ENCODE data around the gene KRTAP4-7. TPM values are rescaled to one million over a fixed set of nuclear protein-coding genes. Genes with fewer than 3 reads are reported as not detected.
A peak's percentile ranks its signal among the peaks of the same experiment; 100 is the strongest.
"Not testable (repeated sequence)": the region's sequence is repeated elsewhere in the genome, so short reads cannot be mapped to it uniquely, and the experiment has no call there.

Gene KRTAP4-7
- total RNA-seq, 1 experiment from 2014 or later: not detected

GRCh38 chr17:41104386-41105038, 20.6 kb downstream of the KRTAP4-7 start:
- ATAC-seq: peak; percentile 85
- H3K9me2 ChIP-seq (ENCODE audit: insufficient read depth); DNase-seq (ENCODE audit: low read depth, low spot score); RAD21 ChIA-PET (ENCODE audit: low non-redundant PET in 1 of 2, low total read pairs in 2 of 2, uncharacterized antibody in 2 of 2, unreplicated experiment in 2 of 2); H4K20me1 ChIP-seq (ENCODE audit: insufficient read depth); H2AFZ ChIP-seq (ENCODE audit: low read depth, low read length, poor library complexity, severe bottlenecking); intact Hi-C loops (cut with micrococcal nuclease); CTCF ChIA-PET; H3K27me3 ChIP-seq (ENCODE audit: insufficient read depth, low read length); H3K79me2 ChIP-seq (ENCODE audit: insufficient read depth, low read length); H3K9me3 ChIP-seq (ENCODE audit: control insufficient read depth in 1 of 2, insufficient read depth in 1 of 2, low read depth in 1 of 2, low read length in 2 of 2); POLR2A ChIA-PET: not testable (repeated sequence)
- H3K4me3 ChIP-seq (replicated peaks in 1 of 2; ENCODE audit: low read depth in 1 of 2, low read length in 2 of 2): peak overlapping the region; percentile 28 to 44
- TF ChIP-seq JUND (IDR thresholded peaks at IDR 0.05) (peak; percentile 56), FOSL1 (IDR thresholded peaks at IDR 0.05; ENCODE audit: low read depth) (peak; percentile 47; the same call in 1 of the 2 replicates)
- peaks cover 13 to 52% of the 10 kb centered on the region in 2 experiments for H3K4me1 ChIP-seq (ENCODE audit: control insufficient read depth in 1 of 2, insufficient read depth in 2 of 2, low read length in 2 of 2)
- H3K36me3 ChIP-seq (ENCODE audit: control insufficient read depth in 1 of 2, insufficient read depth in 2 of 2, low read length in 2 of 2): peaks cover 0 to 16% of the 10 kb centered on the region in 2 experiments; a peak in 2 of 4 replicates
- BruUV-seq (replicated peaks): TSS peak; percentile 97
- H3K9ac ChIP-seq (ENCODE audit: low read length): peak overlapping the region; percentile 50
- peak overlapping the region; percentile 75 for H3K27ac ChIP-seq (ENCODE audit: low read depth, low read length)
- H3K4me2 ChIP-seq (ENCODE audit: low read length): peak overlapping the region; percentile 59

DNA sequence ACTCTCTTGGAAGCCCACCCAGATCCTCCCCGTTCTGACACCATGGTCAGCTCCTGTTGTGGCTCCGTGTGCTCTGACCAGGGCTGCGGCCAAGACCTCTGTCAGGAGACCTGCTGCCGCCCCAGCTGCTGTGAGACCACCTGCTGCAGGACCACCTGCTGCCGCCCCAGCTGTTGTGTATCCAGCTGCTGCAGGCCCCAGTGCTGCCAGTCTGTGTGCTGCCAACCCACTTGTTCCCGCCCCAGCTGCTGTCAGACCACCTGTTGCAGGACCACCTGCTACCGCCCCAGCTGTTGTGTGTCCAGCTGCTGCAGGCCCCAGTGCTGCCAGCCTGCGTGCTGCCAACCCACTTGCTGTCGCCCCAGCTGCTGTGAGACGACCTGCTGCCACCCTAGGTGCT, 21.4 kb downstream of the KRTAP4-7 start, which contains the start of gene KRTAP4-9:
KRTAP4-9 (plus strand) TSS at position 43 of the 400 bp plus-strand sequence; CDS start at position 43, 0 bp downstream.
- H3K9me3 ChIP-seq (ENCODE audit: control insufficient read depth in 1 of 2, insufficient read depth in 1 of 2, low read depth in 1 of 2, low read length in 2 of 2); H2AFZ ChIP-seq (ENCODE audit: low read depth, low read length, poor library complexity, severe bottlenecking); intact Hi-C loops (cut with micrococcal nuclease); H3K79me2 ChIP-seq (ENCODE audit: insufficient read depth, low read length); ATAC-seq; DNase-seq (ENCODE audit: low read depth, low spot score); BruUV-seq (replicated peaks); H4K20me1 ChIP-seq (ENCODE audit: insufficient read depth); POLR2A ChIA-PET; CTCF ChIA-PET; H3K27me3 ChIP-seq (ENCODE audit: insufficient read depth, low read length); H3K9me2 ChIP-seq (ENCODE audit: insufficient read depth); RAD21 ChIA-PET (ENCODE audit: low non-redundant PET in 1 of 2, low total read pairs in 2 of 2, uncharacterized antibody in 2 of 2, unreplicated experiment in 2 of 2): not testable (repeated sequence)
- Histone ChIP-seq H3K4me3 (replicated peaks in 1 of 2; ENCODE audit: low read depth in 1 of 2, low read length in 2 of 2) (peak within 1 kb of the TSS; percentile 28 to 44), H3K4me1 (ENCODE audit: control insufficient read depth in 1 of 2, insufficient read depth in 2 of 2, low read length in 2 of 2) (peaks cover 13 to 47% of the 10 kb centered on the region in 2 experiments), H3K36me3 (ENCODE audit: control insufficient read depth in 1 of 2, insufficient read depth in 2 of 2, low read length in 2 of 2) (peaks cover 0 to 16% of the 10 kb centered on the region in 2 experiments; a peak in 2 of 4 replicates), H3K27ac (ENCODE audit: low read depth, low read length) (peak within 1 kb of the TSS; percentile 75), H3K4me2 (ENCODE audit: low read length) (peak within 1 kb of the TSS; percentile 59), H3K9ac (ENCODE audit: low read length) (peak within 1 kb of the TSS; percentile 50)
- 0 out of 2 replicates have a peak, but pooled peaks have one; percentile 3 for TF ChIP-seq REST (IDR thresholded peaks at IDR 0.05; ENCODE audit: low read depth)

Measured in HCT116 (cell line).